Measurements from ENCODE around the gene CBLN1.

CBLN1 gene

GRCh38 chr16:49281480-49281842, at the start of gene CBLN1:
Gene CBLN1, minus strand, starts transcription at chr16:49281838. Its CDS starts 373 bp downstream, at chr16:49281465.
- no peak for DNase-seq (ENCODE audit: low read depth)

- DNase-seq (ENCODE audit: low read depth): no peak
Measured at GRCh38 chr16:49330562-49331201, 49.0 kb upstream of the CBLN1 start.

GRCh38 chr16:49328325-49328724, 46.7 kb upstream of the CBLN1 start:
- no peak for DNase-seq (ENCODE audit: low read depth)

GRCh38 chr16:49327466-49327865, 45.8 kb upstream of the CBLN1 start:
- DNase-seq (ENCODE audit: low read depth): no peak

- no peak for DNase-seq (ENCODE audit: low read depth)
Measured at GRCh38 chr16:49324703-49325102, 43.1 kb upstream of the CBLN1 start.

GRCh38 chr16:49315602-49316001, 34.0 kb upstream of the CBLN1 start:
- no peak for DNase-seq (ENCODE audit: low read depth)

- no peak for DNase-seq (ENCODE audit: low read depth)
Measured at GRCh38 chr16:49312389-49312985, 30.8 kb upstream of the CBLN1 start.

- no peak for DNase-seq (ENCODE audit: low read depth)
Measured at GRCh38 chr16:49311823-49312222, 30.2 kb upstream of the CBLN1 start.

- no peak for DNase-seq (ENCODE audit: low read depth)
Measured at GRCh38 chr16:49307176-49307575, 25.5 kb upstream of the CBLN1 start.

- no peak for DNase-seq (ENCODE audit: low read depth)
Measured at GRCh38 chr16:49305406-49305805, 23.8 kb upstream of the CBLN1 start.

GRCh38 chr16:49292413-49292812, 10.8 kb upstream of the CBLN1 start:
- no peak for DNase-seq (ENCODE audit: low read depth)

GRCh38 chr16:49287572-49287971, 5.9 kb upstream of the CBLN1 start:
- no peak for DNase-seq (ENCODE audit: low read depth)

- DNase-seq (ENCODE audit: low read depth): no peak
Measured at GRCh38 chr16:49284962-49285361, 3.3 kb upstream of the CBLN1 start.

- DNase-seq (ENCODE audit: low read depth): no peak
Measured at GRCh38 chr16:49283376-49284049, 1.9 kb upstream of the CBLN1 start.

GRCh38 chr16:49282690-49283375, 1.2 kb upstream of the CBLN1 start:
- no peak for DNase-seq (ENCODE audit: low read depth)

- DNase-seq (ENCODE audit: low read depth): no peak
Measured at GRCh38 chr16:49281843-49282642, 405 bp upstream of the CBLN1 start.

- DNase-seq (ENCODE audit: low read depth): no peak
Measured at GRCh38 chr16:49280841-49281371, 732 bp downstream of the CBLN1 start.

- DNase-seq (ENCODE audit: low read depth): no peak
Measured at GRCh38 chr16:49280105-49280741, 1.4 kb downstream of the CBLN1 start.

GRCh38 chr16:49278944-49279725, 2.5 kb downstream of the CBLN1 start:
- DNase-seq (ENCODE audit: low read depth): no peak

GRCh38 chr16:49278567-49278827, 3.1 kb downstream of the CBLN1 start:
- DNase-seq (ENCODE audit: low read depth): no peak

All from activated T-helper 1 cell treated with Interleukin-2 at 50 U/mL for 16 hours (primary cell).